Prostate gland (tissue), 2 donors: ENCODE data around the gene ASPDH.

Experiments used
- CTCF ChIP-seq, 4 experiments: fragments of 200-600 bp in 2 of 4; fragments of 450-650 bp in 2 of 4; sonication (generic) in 2 of 4; IDR thresholded peaks; 1 replicate in 3 of 4; 2 replicates in 1 of 4; pipeline ENCODE4 v1.5.1; 2016 to 2019; ENCODE audit warnings: antibody characterized with exemption in 4 of 4, mild to moderate bottlenecking in 2 of 4, moderate library complexity in 2 of 4
- POLR2A ChIP-seq: fragments of 450-650 bp; IDR thresholded peaks from one replicate; pipeline ENCODE4 v1.6.1; 2016; ENCODE audit warnings: antibody characterized with exemption, mild to moderate bottlenecking

- no peak for TF ChIP-seq CTCF (IDR thresholded peaks at IDR 0.05)
- no peak for TF ChIP-seq POLR2A
These were observed 33.0 kb upstream of the ASPDH start for GRCh38 chr19:50546527-50547221.
